GM06990 (cell line): ENCODE results near the gene DUSP18.

ENCODE experiments used
- DNase-seq: peaks from one replicate; pipeline ENCODE4 v3.0.0-alpha.2; 2011; ENCODE audit not compliant: insufficient read length; ENCODE audit errors: extremely low read depth
- H3K27me3 ChIP-seq: replicated peaks from 2 replicates; pipeline ENCODE4 v1.6.0; 2011; ENCODE audit warnings: low read length; ENCODE audit not compliant: control insufficient read depth, insufficient read depth
- H3K36me3 ChIP-seq: 2 replicates; pipeline ENCODE4 v1.5.1; 2011; ENCODE audit warnings: low read length; ENCODE audit not compliant: control insufficient read depth, insufficient read depth
- H3K4me3 ChIP-seq: replicated peaks from 2 replicates; pipeline ENCODE4 v1.5.1; 2011; ENCODE audit warnings: low read depth, mild to moderate bottlenecking, control low read depth, low read length
- TF ChIP-seq, protein P1 (sequence below): IDR thresholded peaks from 2 replicates; pipeline ENCODE4 v1.5.1; 2011; ENCODE audit warnings: low read length, control low read depth, mild to moderate bottlenecking, inconsistent platforms; ENCODE audit not compliant: insufficient read depth, poor library complexity, severe bottlenecking

DUSP18 gene

DNA sequence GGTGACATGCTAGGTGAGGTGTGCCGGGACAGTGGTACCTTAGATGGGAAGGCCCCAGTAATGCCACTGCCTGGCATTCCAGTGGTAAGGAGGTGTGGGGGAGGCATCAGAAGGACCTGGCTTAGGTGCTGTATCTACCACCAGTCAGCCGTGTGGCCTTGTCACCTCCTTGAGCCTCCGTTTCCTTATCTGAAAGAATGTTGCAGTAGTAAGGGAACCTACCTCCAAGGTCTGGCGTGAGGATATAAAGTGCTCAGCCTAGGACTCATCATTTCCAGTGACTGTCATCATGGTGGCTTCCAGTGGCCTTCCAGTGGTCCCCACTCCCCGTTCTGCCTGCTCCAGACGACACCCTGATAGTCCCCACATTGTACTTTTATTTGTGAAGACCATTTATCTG, 6.8 kb upstream of the DUSP18 start:
- TF ChIP-seq, protein P1, sequence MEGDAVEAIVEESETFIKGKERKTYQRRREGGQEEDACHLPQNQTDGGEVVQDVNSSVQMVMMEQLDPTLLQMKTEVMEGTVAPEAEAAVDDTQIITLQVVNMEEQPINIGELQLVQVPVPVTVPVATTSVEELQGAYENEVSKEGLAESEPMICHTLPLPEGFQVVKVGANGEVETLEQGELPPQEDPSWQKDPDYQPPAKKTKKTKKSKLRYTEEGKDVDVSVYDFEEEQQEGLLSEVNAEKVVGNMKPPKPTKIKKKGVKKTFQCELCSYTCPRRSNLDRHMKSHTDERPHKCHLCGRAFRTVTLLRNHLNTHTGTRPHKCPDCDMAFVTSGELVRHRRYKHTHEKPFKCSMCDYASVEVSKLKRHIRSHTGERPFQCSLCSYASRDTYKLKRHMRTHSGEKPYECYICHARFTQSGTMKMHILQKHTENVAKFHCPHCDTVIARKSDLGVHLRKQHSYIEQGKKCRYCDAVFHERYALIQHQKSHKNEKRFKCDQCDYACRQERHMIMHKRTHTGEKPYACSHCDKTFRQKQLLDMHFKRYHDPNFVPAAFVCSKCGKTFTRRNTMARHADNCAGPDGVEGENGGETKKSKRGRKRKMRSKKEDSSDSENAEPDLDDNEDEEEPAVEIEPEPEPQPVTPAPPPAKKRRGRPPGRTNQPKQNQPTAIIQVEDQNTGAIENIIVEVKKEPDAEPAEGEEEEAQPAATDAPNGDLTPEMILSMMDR = no peak
- Histone ChIP-seq H3K27me3 (no peaks in the 10 kb centered on the region), H3K36me3 (no peaks in the 10 kb centered on the region), H3K4me3 (no peak overlapping the region)
- no peak for DNase-seq

DNA sequence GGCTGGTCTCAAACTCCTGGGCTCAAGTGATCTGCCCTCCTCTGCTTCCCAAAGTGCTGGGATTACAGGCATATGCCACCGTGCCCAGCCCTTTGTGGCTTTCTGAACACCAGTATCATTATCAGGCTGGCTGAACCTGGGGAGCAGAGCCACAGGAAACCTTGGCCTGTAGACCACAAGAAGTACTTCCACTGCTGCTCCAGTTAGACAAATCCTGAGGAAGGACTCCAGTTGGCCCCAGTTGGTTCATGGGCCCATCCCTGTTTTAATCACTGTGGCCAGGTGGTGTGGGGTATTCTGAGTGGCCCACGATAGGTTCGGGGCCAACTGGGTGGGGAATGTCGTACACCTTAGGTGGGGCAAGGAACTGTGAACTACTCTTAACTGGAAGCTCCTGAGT, 5.5 kb upstream of the DUSP18 start:
- TF ChIP-seq, protein P1 = no peak
- no peak overlapping the region for H3K4me3 ChIP-seq
- no peaks in the 10 kb centered on the region for H3K36me3 ChIP-seq
- DNase-seq = no peak
- no peaks in the 10 kb centered on the region for H3K27me3 ChIP-seq

DNA sequence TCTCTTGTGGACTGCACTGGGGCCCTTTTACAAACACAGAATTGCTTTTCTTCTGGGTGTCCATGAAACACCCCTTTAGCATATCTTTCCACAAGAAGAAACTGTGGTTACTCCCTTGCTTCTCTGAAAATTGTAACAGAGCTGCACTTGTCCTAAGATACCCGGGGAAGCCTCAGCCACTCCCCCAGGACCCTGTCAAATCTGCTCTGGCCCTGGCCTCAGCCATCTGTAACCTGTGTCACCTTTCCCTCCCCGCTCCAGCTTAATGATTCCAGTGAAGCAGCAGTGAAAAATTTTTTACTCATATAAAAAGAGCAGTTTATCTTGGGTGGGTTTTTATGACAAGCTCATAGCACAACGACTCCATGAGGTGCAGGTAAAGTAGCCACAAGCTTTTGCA, 3.4 kb upstream of the DUSP18 start:
- DNase-seq = no peak
- TF ChIP-seq, protein P1 = no peak
- Histone ChIP-seq H3K36me3 (no peaks in the 10 kb centered on the region), H3K27me3 (no peaks in the 10 kb centered on the region), H3K4me3 (no peak overlapping the region)

DNA sequence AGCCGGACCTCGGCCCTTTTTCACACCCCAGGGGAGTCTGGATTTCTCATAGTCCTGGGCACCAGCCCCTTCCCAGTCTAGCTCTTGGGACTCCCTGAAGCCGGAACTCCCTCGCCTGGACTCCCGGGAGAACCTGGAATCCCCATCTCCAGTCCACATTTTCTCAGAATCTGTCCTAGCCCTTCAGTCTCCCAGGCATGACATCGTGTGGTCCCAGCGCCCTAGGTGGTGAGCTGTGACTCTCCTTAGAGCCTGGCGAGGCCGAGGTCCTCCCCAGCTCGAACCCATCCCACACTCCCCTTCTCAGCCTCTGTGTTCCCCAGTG, 673 bp upstream of the DUSP18 start:
- H3K4me3 ChIP-seq = peak overlapping the region; percentile 82
- DNase-seq = no peak
- TF ChIP-seq, protein P1 = no peak
- H3K36me3 ChIP-seq = no peaks in the 10 kb centered on the region; the same call in 1 of the 2 replicates
- H3K27me3 ChIP-seq = no peaks in the 10 kb centered on the region

DNA sequence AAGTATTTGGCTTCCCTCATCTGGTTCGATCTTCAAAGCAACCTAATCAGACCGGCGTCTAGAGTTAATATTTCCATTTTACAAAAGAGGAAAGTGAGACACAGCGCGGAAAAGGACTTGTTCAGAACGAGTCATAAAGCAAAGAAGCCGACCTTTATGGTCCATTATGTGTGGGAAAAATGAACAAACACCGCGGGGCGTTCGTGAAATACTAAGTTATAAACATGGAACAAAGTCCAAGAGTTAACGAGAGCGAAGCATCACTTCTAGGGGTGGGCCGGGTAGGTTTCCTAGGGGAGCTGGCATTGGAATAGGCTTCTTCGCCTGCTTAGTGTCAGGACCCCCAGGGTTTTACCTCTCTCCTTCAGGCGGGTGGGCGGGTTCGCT, 575 bp downstream of the DUSP18 start:
- H3K27me3 ChIP-seq = no peaks in the 10 kb centered on the region
- H3K36me3 ChIP-seq = no peaks in the 10 kb centered on the region; the same call in 1 of the 2 replicates
- peak overlapping the region; percentile 82 for H3K4me3 ChIP-seq
- no peak for DNase-seq
- TF ChIP-seq, protein P1 = no peak

DNA sequence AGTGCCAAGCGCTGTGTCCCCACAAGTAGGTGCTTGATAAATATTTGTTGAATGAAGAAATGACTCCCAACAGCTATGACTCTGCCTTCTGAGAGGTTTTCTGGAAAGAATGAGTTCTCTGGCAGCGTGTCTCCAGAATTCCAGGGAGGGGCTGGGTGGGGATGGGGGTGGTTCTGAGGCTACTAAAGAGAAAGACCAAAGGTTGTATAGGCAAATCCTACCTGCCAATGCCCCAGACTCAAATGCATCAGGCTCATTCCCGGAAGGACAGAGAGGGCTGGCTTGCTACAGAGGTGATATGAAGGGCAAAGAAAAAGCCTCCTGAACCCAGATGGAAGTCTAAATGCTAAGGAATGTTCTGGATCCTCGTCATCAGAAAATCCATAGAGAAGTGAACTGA, 1.9 kb downstream of the DUSP18 start:
- Histone ChIP-seq H3K4me3 (no peak overlapping the region), H3K27me3 (no peaks in the 10 kb centered on the region), H3K36me3 (no peaks in the 10 kb centered on the region; the same call in 1 of the 2 replicates)
- TF ChIP-seq, protein P1 = no peak
- DNase-seq = no peak
